Choroid plexus epithelial cell (primary cell): ENCODE measurements around the gene HCFC1.

ENCODE experiments used
- DNase-seq: peaks from one replicate; pipeline ENCODE4 v3.0.0-alpha.2; 2010; ENCODE audit warnings: low read depth
- H3K4me3 ChIP-seq: 2 replicates; pipeline ENCODE4 v1.5.1; 2011; ENCODE audit warnings: low read depth, mild to moderate bottlenecking, control low read depth, low read length, moderate library complexity
- TF ChIP-seq, protein P1 (sequence below): conservative IDR thresholded peaks from 2 replicates; pipeline ENCODE4 v1.5.1; 2011; ENCODE audit warnings: low read depth, mild to moderate bottlenecking, control low read depth, inconsistent platforms, low read length, moderate library complexity

The HCFC1 gene

DNA sequence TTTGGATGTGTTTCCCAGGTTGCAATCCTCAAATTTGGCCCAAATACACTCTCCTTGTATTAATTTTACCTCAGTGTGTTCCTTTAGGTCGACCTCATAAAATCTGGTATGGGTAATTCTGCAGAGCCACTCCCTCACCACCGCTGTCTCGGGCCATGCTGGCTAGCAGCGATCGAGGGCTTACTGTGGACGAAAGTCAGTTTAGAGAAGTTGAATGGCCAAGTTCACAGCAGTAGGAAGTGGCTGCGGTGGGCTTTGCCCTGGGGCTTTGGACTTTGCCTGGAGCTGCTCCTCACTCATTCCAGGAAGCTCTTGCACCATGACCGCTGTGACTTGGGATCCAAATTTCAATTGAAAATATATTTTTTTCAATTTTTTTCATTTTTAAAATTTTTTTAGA, 20.6 kb upstream of the HCFC1 start:
- H3K4me3 ChIP-seq: no peak overlapping the region
- DNase-seq: no peak
- TF ChIP-seq, protein P1, sequence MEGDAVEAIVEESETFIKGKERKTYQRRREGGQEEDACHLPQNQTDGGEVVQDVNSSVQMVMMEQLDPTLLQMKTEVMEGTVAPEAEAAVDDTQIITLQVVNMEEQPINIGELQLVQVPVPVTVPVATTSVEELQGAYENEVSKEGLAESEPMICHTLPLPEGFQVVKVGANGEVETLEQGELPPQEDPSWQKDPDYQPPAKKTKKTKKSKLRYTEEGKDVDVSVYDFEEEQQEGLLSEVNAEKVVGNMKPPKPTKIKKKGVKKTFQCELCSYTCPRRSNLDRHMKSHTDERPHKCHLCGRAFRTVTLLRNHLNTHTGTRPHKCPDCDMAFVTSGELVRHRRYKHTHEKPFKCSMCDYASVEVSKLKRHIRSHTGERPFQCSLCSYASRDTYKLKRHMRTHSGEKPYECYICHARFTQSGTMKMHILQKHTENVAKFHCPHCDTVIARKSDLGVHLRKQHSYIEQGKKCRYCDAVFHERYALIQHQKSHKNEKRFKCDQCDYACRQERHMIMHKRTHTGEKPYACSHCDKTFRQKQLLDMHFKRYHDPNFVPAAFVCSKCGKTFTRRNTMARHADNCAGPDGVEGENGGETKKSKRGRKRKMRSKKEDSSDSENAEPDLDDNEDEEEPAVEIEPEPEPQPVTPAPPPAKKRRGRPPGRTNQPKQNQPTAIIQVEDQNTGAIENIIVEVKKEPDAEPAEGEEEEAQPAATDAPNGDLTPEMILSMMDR: no peak

DNA sequence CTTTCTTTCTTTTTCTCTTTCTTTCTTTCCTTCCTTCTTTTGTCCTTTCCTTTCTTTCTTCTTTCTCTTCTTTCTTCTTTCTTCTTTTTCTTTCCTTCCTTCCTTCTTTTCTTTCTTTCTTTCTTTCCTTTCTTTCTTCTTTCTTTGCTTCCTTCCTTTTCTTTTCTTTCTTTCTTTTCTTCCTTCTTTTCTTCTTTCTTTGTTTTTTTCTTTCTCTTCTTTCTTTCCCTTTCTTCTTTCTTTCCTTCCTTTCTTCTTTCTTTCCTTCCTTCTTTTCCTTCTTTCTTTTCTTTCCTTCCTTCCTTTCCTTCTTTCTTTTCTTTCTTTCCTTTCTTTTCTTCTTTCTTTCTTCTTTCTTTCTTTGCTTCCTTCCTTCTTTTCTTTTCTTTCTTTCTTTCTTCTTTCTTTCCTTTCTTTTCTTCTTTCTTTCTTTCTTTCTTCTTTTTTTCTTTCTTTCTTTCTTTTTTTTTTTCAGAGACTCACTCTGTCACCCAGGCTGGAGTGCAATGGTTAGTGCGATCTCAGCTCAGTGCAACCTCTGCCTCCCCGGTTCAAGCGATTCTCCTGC, 19.5 kb upstream of the HCFC1 start:
- no peak overlapping the region for H3K4me3 ChIP-seq
- no peak for DNase-seq
- TF ChIP-seq, protein P1: no peak

DNA sequence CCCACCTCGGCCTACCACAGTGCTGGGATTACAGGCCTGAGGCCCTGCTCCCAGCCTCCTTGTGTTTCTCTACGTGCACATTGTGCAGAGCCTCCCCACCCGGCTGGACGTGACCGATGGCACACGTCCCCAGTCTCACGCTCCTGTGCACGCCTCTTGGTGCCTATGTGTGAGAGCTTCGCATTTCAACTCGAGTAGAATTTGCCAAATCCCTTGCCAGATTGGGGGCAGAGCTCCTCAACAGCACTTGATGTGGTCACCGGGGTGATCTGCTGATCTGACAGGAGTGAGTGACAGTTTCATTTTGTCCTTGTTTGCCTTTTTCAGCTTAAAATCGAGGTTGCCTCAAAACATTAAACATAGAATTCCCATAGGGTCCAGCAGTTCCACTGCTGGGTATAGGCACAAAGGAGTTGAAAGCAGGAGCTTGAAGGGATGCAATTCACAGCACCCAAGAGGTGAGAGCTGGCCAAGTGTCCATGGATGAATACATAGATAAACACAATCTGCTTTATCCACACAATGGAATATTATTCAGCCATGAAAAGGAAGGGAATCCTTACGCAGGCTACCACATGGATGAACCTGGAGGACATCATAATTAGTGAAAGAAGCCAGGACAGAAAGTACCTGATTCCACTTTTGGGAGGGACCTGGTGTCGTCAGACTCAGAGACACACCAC, 18.5 kb upstream of the HCFC1 start:
- H3K4me3 ChIP-seq: no peak overlapping the region
- TF ChIP-seq, protein P1: no peak
- no peak for DNase-seq

DNA sequence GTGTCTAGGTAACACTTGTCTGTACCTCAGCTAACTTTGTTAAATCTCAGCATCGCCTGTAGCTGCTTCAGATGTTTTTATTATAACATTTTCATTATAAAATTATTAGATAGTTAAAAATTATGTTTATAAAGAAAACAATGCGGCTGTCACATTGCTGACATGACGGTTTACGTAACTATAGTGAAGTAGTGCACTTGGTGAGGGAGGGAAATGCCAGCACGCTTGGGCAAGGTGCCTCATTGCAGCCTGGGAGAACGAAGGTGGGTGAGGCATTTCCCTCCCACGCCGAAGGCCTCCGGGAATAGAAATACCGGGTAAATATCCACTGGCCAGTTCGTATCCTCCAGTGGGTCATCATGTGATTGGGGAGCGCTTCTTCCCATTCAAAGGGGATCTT, 16.9 kb upstream of the HCFC1 start:
- DNase-seq: no peak
- H3K4me3 ChIP-seq: no peak overlapping the region
- TF ChIP-seq, protein P1: no peak

DNA sequence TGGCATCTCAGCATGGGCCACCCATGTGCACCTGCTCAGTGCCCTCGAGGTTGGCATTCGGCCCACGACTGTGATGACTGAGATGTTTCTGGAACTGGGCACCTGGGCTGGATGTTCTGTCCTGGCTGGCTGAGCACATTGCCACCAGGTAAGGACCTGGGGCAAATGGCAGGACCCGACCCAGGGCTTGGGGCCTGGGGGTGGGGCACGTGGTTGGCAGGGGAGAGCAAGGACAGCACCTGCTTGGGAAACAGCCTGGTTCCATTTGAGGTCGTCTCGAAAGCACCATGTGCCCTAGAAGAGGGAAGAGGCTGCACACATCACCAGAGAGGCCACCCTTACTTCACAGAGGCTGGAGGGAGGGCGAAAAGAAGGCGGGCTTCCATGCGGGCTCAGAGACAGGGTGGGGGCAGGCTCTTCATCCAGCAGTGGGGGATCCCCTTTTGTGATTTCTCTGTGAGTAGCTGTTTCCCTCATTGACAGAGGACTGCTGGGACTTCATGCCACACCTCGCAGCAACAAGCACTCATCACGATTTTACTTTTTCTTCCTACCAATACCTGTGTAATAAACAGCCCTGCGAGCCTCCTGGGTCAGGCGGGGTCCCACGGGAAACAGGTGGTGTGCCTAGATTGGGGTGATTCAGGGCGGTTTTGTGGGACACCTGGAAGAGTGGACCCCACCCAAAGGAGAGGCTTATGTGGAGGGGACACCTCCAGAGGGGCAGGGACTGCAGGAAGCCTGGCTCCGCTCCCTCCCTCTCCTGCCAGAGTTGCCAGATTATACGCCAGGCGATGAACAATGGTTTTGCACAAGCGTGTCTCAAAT, 12.9 kb upstream of the HCFC1 start:
- TF ChIP-seq, protein P1: no peak
- H3K4me3 ChIP-seq: no peak overlapping the region
- no peak for DNase-seq

DNA sequence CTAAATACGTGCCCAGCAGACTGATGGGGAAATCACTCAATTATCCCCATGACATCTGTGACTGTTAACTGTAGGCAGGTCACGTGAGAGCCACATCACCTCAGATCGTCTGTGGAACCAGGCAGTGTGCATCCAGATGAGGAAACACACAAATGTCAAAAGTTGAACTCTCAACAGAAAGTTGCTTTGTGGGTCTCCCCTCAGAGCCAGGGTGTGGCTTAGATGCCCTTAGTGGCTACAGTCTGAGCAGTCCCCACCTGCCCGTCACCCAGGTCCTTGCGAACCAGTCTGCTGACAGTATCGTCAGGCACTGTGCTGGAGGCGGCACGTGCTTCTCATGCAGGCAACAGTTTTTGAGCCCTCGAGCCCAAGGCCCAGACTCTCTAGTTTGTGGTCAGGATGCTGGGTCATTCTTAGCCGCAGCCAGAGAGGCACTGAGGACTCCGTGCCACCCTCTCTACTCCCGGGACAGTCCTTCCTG, 11.7 kb upstream of the HCFC1 start:
- TF ChIP-seq, protein P1: no peak
- no peak overlapping the region for H3K4me3 ChIP-seq
- no peak for DNase-seq
